Stimulated activated naive CD8-positive, alpha-beta T cell treated with anti-CD3 and anti-CD28 coated beads, Interleukin-15, Interleukin-2, amounts not matched to agents 100 U/mL and 50 U/mL, for 24 hours (primary cell): ENCODE measurements around the gene PLXND1.
"Not testable (repeated sequence)": the region's sequence is repeated elsewhere in the genome, so short reads cannot be mapped to it uniquely, and the experiment has no call there.

Experiments
- ATAC-seq: fragments of 150-1000 bp; cut with Tn5 transposase; one replicate; pipeline ENCODE4 v1.10.0; 2021
- DNase-seq: peaks from one replicate; pipeline ENCODE4 v3.0.0; 2021

The PLXND1 gene

GRCh38 chr3:129552287-129553050 lies 54.0 kb downstream of the PLXND1 start:
- ATAC-seq = no peak
- DNase-seq = no peak

DNA sequence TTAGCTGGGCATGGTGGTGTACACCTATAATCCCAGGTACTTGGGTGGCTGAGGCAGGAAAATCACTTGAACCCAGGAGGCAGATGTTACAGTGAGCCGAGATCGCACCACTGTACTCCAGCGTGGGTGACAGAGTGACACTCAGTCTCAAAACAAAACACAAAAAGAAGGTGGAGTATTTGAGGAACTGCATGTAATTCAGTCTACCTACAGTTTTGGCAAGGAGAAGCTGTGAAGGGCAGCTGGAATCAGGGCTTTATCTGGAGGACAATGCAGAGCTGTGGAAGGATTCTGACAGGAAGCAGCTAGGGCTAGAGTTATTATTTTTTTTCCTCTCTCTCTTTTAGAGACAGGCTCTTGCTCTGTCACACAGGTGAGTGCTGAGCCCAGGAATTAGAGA lies 56.7 kb downstream of the PLXND1 start:
- DNase-seq (no peak), ATAC-seq (no peak)

DNA sequence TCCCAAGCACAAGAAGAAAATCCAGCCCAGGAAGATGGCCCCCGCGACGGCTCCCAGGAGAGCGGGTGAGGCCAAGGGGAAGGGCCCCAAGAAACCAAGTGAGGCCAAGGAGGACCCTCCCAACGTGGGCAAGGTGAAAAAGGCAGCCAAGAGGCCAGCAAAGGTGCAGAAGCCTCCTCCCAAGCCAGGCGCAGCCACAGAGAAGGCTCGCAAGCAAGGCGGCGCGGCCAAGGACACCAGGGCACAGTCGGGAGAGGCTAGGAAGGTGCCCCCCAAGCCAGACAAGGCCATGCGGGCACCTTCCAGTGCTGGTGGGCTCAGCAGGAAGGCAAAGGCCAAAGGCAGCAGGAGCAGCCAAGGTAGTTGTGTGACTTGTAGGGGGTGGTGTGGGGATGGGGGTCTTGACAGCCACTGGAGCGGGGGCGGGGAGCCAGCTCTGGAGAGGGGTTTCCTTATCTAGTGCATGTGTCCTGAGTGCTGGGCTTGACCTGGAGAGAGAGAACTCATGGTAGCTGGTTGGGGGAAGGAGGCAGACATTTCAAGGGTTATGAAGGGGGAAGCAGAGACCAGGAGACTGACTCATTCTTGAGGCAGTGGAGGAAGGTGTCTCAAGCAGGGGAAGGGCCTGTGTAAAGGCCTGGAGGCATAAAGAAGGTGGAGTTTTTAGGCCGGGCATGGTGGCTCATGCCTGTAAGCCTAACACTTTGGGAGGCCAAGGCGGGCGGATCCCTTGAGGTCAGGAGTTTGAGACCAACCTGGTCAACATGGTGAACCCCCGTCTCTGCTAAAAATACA lies 57.3 kb downstream of the PLXND1 start:
- ATAC-seq (no peak), DNase-seq (no peak)

DNA sequence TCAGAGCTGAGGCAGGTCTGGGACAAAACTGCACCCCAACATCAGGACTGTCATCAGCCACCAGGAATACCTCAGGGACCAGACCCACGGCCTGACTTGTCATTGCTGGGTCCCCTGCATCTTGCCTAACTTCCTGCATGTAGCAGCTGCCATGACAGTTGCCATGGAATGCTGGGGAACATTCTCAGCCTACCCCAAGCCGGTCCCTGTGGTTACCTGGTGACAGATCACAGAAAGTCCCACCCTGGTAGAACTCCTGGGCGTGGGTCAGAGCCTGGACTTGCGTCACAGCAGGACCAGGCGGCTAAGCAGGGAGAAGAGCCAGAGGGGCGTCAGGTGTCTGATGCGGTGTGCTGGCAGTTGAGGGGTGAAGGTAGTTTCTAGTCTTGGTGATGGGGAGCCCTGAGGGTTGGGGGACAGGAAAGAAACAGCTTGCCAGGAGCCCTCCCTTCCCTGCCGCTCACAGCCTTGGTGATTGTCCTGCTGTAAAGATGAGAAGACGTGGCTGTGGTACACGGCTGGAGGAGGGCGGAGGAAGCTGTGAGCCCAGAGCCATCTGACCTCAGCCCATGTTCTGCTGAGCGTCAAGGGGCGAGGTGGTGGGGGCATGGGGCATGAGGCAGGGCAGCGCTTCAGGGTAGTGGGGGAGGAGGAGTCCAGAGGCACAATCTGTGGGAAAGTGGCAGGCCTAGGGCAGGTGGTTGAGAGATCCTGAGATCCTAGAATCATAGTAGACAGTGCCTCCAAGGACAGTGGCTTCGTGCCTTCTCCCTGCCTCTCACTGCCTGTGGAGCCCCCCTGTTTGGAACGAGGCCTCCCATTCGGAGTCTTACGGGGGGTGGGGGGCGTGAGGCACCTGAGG lies 58.1 kb downstream of the PLXND1 start:
- DNase-seq (no peak), ATAC-seq (no peak)

GRCh38 chr3:129547241-129547640 lies 59.2 kb downstream of the PLXND1 start:
- DNase-seq (no peak), ATAC-seq (no peak)

- not testable (repeated sequence) for ATAC-seq
Measured at GRCh38 chr3:129545951-129546350, 60.5 kb downstream of the PLXND1 start.

DNA sequence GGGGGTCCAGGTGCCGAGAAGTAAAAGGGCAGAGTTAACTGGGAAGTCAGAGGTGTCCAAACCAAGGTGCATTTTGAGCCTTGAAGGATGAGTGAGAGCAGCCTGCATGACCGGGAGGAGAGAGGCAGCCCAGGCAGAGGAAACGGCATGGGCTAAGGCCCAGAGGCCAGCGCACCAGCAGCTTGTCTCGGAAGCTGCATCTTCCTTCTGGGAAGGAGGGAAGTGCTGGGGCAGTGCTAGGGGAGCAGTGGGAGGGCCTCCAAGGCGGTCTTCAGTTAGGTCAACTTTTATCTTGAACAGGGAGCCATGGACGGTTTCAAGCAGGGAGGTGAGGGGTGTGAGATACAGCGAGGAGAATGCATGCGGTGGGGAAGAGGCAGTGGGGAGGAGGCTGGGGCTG lies 62.5 kb downstream of the PLXND1 start:
- DNase-seq (no peak), ATAC-seq (no peak)

More at GRCh38 chr3:129545951-129546350, 60.5 kb downstream of the PLXND1 start:
- DNase-seq = not testable (repeated sequence)

- ATAC-seq (no peak), DNase-seq (no peak)
Measured at GRCh38 chr3:129543156-129543790, 63.2 kb downstream of the PLXND1 start, which contains the start of gene H1-8. Gene H1-8, plus strand, starts transcription at chr3:129543175. Its CDS starts 44 bp downstream, at chr3:129543219.

DNA sequence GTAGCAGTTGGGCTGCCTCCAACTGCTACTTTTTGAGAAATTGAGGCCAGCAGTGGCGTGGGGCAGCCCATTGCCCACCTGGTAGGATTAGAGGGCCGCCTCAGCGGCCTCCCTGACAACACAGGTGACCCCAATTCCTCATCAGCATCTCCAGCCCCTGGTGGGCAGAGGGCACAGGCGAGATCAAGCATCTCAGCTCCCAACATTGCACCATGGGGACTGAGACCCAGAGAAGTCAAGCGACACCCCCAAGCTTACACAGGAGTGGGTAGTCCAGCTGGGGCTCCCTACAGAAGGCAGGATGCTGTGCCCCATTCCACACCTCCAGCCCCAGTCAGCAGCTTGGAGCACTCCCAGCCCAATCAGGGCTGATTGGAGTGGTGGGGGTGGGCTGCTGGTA lies 63.7 kb downstream of the PLXND1 start:
- ATAC-seq = no peak
- DNase-seq = no peak

DNA sequence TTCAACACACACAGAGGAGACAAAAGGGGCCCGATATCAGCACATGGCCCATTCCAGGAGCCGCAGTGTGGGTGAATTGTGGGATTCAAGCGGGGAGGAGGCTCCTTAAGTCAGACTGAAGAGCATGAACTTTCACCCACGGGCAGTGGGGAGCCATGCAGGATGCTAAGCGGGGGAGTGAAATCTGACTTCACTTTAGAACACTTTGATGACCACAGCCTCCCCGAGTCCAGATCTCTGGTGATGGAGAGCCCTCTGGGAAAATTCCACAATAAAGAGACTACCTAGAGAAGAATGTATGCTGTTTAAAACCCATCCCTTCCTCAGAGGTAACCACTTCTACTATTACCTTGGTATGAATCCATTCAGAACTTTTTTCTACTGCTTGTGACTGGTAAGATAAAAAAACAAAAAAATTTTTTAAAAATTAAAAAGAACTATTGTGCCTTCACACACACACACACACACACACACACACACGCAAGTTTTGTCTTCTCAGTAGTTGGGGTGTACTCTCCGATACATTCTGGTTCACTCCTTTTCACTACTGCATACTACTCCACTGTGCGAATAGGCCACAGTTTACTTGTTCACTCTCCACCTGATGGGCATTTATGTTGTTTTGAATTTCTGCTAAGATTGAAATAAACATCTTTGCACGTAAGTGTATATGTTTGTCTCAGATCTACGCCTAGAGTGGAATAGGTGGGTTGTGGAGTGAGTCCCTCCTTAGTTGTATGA lies 65.5 kb downstream of the PLXND1 start:
- ATAC-seq (no peak), DNase-seq (no peak)

DNA sequence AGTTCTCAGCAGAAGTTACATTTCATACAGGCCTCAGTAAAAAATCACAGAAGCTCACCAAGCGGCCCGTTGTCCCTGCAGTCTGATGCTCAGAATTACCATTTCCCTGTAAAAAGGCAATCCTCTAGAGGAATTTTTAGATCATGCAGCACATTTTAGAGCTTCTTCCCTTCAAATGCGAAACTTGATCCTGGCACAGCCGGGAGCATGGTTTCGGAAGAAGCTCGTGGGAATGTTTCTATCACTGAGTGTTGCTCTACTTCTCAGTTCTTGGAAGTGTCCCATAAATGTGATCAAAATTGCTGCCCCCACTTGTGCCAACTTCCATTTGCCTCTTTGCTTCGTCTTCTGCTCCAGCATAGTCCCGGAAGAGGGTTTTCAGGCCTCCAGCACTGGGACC lies 67.3 kb downstream of the PLXND1 start:
- ATAC-seq (no peak), DNase-seq (no peak)

- ATAC-seq (no peak), DNase-seq (no peak)
Measured at GRCh38 chr3:129536804-129537203, 69.7 kb downstream of the PLXND1 start.

DNA sequence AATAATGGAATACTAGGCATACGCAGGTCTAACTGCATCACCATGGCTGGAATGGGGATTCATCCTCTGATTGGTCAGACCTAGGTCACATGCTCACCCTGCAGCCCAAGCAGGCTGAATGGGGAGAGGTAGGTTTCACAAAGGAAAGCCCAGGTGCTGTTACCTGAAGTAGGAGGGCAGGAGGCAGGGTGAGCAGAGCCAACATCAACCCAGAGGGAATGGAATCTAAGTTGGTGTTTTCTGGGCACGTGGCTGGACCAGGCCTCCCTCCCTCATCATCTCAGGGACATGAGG lies 70.2 kb downstream of the PLXND1 start:
- ATAC-seq (no peak), DNase-seq (no peak)

DNA sequence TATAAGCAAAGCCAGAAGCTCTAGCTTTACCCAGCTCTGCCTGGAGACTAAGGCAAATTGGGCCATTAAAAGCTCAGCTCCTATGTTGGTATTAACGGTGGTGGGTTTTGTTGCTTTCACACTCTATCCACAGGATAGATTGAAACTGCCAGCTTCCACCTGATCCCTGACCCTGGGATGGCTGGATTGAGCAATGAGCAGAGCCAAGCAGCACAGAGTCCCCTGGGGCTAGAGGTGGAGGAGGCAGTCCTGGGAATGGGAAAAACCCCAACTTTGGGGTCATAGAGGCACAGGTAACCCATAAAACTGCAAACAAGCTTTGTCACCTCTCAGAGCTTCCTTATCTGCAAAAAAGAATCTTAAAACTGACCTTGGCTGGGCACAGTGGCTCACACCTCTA lies 71.4 kb downstream of the PLXND1 start:
- no peak for DNase-seq
- ATAC-seq = no peak

- no peak for ATAC-seq
- DNase-seq = no peak
Measured at GRCh38 chr3:129534428-129535027, 71.9 kb downstream of the PLXND1 start.

GRCh38 chr3:129533406-129533805 lies 73.1 kb downstream of the PLXND1 start:
- ATAC-seq = no peak
- DNase-seq = no peak

DNA sequence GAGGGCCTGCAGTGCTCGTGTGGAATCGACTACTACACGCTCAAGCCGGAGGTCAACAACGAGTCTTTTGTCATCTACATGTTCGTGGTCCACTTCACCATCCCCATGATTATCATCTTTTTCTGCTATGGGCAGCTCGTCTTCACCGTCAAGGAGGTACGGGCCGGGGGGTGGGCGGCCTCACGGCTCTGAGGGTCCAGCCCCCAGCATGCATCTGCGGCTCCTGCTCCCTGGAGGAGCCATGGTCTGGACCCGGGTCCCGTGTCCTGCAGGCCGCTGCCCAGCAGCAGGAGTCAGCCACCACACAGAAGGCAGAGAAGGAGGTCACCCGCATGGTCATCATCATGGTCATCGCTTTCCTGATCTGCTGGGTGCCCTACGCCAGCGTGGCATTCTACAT lies 74.2 kb downstream of the PLXND1 start:
- ATAC-seq (no peak), DNase-seq (no peak)

DNA sequence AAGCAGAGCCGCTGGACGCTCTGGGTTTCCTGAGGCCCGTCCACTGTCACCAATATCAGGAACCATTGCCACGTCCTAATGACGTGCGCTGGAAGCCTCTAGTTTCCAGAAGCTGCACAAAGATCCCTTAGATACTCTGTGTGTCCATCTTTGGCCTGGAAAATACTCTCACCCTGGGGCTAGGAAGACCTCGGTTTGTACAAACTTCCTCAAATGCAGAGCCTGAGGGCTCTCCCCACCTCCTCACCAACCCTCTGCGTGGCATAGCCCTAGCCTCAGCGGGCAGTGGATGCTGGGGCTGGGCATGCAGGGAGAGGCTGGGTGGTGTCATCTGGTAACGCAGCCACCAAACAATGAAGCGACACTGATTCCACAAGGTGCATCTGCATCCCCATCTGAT lies 74.8 kb downstream of the PLXND1 start:
- DNase-seq (no peak), ATAC-seq (no peak)

GRCh38 chr3:129530821-129531220 lies 75.7 kb downstream of the PLXND1 start:
- no peak for ATAC-seq
- no peak for DNase-seq

DNA sequence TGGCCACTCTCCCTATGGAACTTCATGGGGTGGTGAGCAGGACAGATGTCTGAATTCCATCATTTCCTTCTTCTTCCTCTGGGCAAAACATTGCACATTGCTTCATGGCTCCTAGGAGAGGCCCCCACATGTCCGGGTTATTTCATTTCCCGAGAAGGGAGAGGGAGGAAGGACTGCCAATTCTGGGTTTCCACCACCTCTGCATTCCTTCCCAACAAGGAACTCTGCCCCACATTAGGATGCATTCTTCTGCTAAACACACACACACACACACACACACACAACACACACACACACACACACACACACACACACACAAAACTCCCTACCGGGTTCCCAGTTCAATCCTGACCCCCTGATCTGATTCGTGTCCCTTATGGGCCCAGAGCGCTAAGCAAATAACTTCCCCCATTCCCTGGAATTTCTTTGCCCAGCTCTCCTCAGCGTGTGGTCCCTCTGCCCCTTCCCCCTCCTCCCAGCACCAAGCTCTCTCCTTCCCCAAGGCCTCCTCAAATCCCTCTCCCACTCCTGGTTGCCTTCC lies 76.2 kb downstream of the PLXND1 start:
- DNase-seq (no peak), ATAC-seq (no peak)
